ENCODE results near the gene ZNF683. TPM values are rescaled to one million over a fixed set of nuclear protein-coding genes. Genes with fewer than 3 reads are reported as not detected.
A peak's percentile ranks its signal among the peaks of the same experiment; 100 is the strongest.

Gene ZNF683
- total and polyA plus RNA-seq, 9 of the 15 experiments (the other 6 are each of a cell fraction or from before 2014, with no cell fraction given), result not detected

DNA sequence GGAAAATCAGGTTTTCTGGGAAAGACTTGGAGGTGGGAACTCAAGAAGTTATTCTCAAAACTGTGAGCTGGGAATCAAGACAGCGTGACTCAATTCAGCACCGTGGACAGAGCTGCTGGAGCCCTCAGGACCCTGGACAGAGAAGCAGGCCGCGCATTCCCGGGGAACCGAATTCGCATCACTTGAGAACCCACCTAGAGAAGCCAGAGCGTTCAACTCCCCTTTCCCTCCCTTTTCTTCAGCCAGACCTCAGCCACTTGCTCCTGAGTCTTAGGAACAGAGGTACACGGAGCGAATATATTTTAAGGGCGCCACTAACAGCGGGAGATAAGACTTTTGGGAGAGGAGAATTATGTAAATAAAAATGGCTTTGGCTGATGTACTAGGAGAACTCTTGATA, 36.1 kb upstream of the ZNF683 start (continued):
- TF ChIP-seq ZNF232 (CRISPR knock-in tag; IDR thresholded peaks at IDR 0.05) (peak; percentile 100), HNRNPK (IDR thresholded peaks at IDR 0.05; ENCODE audit: low read depth, low read length, poor library complexity, severe bottlenecking) (no peak), ZNF311 (CRISPR knock-in tag; IDR thresholded peaks at IDR 0.05) (peak; percentile 88), ZNF583 (CRISPR knock-in tag; IDR thresholded peaks at IDR 0.05) (peak; percentile 96), PTRF (tag; IDR thresholded peaks at IDR 0.05) (peak; percentile 56; the same call in 1 of the 2 replicates), ZNF24 (IDR thresholded peaks at IDR 0.05) (peak; percentile 88), E2F3 (CRISPR knock-in tag; IDR thresholded peaks at IDR 0.05) (peak; percentile 68; the same call in 1 of the 2 replicates), TARDBP (IDR thresholded peaks at IDR 0.05) (peak; percentile 83; the same call in 1 of the 2 replicates), SREBF1 (IDR thresholded peaks at IDR 0.05; ENCODE audit: borderline replicate concordance, low read depth, low read length) (peak; percentile 98), RREB1 (CRISPR knock-in tag; IDR thresholded peaks at IDR 0.05) (peak; percentile 83; the same call in 1 of the 2 replicates), ZNF445 (CRISPR knock-in tag; IDR thresholded peaks at IDR 0.05; ENCODE audit: low read depth) (0 out of 2 replicates have a peak, but pooled peaks have one; percentile 38), RAD21 (CRISPR knock-in tag; conservative IDR thresholded peaks at IDR 0.05 in 1 of 2, IDR thresholded peaks at IDR 0.05 in 1 of 2) (peak in 1 of 2 experiments; percentile 23; a peak in 1 of 4 replicates), MED1 (CRISPR knock-in tag; IDR thresholded peaks at IDR 0.05; ENCODE audit: borderline replicate concordance) (peak; percentile 98; the same call in 1 of the 2 replicates), NFYB (IDR thresholded peaks at IDR 0.05; ENCODE audit: extremely low read depth, insufficient read length) (no peak), PTTG1 (tag; IDR thresholded peaks at IDR 0.05; ENCODE audit: low read depth) (peak; percentile 70), ILK (tag; IDR thresholded peaks at IDR 0.05; ENCODE audit: borderline replicate concordance, low read depth) (no peak), TCFL5 (CRISPR knock-in tag; conservative IDR thresholded peaks at IDR 0.05) (0 out of 2 replicates have a peak, but pooled peaks have one; percentile 17), ZNF830 (CRISPR knock-in tag; IDR thresholded peaks at IDR 0.05) (no peak), HDAC8 (tag; IDR thresholded peaks at IDR 0.05) (peak; percentile 79; the same call in 1 of the 2 replicates), NR4A1 (CRISPR knock-in tag; IDR thresholded peaks at IDR 0.05) (0 out of 2 replicates have a peak, but pooled peaks have one; percentile 62), NR4A1 (tag; IDR thresholded peaks at IDR 0.05) (peak; percentile 90), KDM4B (IDR thresholded peaks at IDR 0.05; ENCODE audit: borderline replicate concordance in 2 of 2, low read depth in 1 of 2) (peak in 1 of 2 experiments; percentile 77; a peak in 1 of 4 replicates)
- TF ChIP-seq, protein P1, sequence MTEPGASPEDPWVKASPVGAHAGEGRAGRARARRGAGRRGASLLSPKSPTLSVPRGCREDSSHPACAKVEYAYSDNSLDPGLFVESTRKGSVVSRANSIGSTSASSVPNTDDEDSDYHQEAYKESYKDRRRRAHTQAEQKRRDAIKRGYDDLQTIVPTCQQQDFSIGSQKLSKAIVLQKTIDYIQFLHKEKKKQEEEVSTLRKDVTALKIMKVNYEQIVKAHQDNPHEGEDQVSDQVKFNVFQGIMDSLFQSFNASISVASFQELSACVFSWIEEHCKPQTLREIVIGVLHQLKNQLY (CRISPR knock-in tag; conservative IDR thresholded peaks at IDR 0.05), result peak in 1 of 2 experiments; percentile 99; a peak in 2 of 4 replicates
